Activated CD4-positive, alpha-beta T cell treated with anti-CD3 and anti-CD28 coated beads, Interleukin-2, amount 10 ng/mL, durations not matched to agents 7 days and 5 days (primary cell): Measurements from ENCODE around the gene CCT7. TPM values are rescaled to one million over a fixed set of nuclear protein-coding genes. Genes with fewer than 3 reads are reported as not detected.
"Not testable (repeated sequence)": the region's sequence is repeated elsewhere in the genome, so short reads cannot be mapped to it uniquely, and the experiment has no call there.

Experiments used
- CTCF ChIA-PET: fragments of 350-600 bp; sonication (Branson Sonifier 250); formaldehyde crosslinking; loops from one replicate; lab custom pipeline; 2021; ENCODE audit warnings: antibody characterized with exemption; lab: Charles Lee
- POLR2A ChIA-PET: fragments of 350-600 bp; sonication (Branson Sonifier 250); formaldehyde crosslinking; loops from one replicate; lab custom pipeline; 2021; ENCODE audit warnings: antibody characterized with exemption; lab: Charles Lee
- DNase-seq: peaks from one replicate; pipeline ENCODE4 v3.0.0-alpha.2; 2020
- H3K27ac Mint-ChIP-seq: one replicate; pipeline ENCODE4 v1.8.0; 2021; ENCODE audit warnings: mild to moderate bottlenecking, moderate library complexity, mixed read lengths
- H3K27me3 Mint-ChIP-seq: one replicate; pipeline ENCODE4 v1.8.0; 2021; ENCODE audit warnings: mixed read lengths
- H3K36me3 Mint-ChIP-seq: one replicate; pipeline ENCODE4 v1.8.0; 2021; ENCODE audit warnings: low read depth, mixed read lengths
- H3K4me1 Mint-ChIP-seq: one replicate; pipeline ENCODE4 v1.8.0; 2021; ENCODE audit warnings: mixed read lengths
- H3K4me3 Mint-ChIP-seq: one replicate; pipeline ENCODE4 v1.8.0; 2021; ENCODE audit warnings: mild to moderate bottlenecking, moderate library complexity, mixed read lengths
- H3K9me3 Mint-ChIP-seq: one replicate; pipeline ENCODE4 v1.8.0; 2021; ENCODE audit warnings: mixed read lengths
- total RNA-seq, 2 experiments: library from RNA; stranded (reverse); gene quantifications; one replicate each; pipeline ENCODE4 v1.2.3, GENCODE V29; 2021

Gene CCT7
- total RNA-seq, 2 experiments from 2014 or later, result 281 to 310 TPM

DNA sequence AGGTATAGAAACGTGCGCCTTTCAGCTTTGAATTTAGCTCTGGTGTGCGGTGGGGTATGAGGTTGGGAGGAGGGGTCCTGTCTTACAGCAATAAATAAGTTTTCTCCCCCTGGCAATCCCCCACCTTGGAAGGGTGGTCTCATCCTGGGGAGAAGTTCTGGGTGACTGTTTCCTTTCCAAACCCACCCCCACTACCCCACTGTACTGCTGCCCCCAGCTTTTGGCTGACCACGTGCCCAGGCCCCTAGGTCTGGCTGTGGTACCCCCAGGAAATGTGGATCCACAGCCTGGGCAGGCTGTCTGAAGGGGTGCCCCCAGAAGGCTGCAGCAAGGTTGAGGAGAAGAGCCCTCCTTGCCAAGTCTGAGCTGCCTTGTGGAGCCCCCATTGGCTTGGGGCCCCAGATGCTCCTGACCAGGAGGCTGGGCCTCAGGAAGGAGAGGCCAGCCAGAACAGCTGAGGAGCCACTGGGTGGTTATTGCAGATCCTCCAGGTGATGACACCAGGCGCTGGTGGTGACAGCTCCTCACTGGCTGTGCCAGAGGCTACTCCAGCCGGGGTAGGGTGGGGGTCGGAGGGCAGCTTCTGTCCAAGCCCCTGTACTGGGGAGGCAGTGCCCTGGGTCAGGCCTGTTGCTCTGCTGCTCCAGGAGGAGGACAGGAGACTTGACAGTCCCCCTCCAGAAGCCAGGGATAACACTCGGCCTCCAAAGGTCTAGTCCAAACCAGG is 24.2 kb downstream of the CCT7 start:
- Mint-ChIP-seq H3K27ac (no peak overlapping the region), H3K36me3 (peaks cover 15% of the 10 kb centered on the region), H3K4me3 (no peak overlapping the region), H3K27me3 (no peaks in the 10 kb centered on the region), H3K9me3 (no peaks in the 10 kb centered on the region), H3K4me1 (peaks cover 1% of the 10 kb centered on the region)
- no peak for DNase-seq
- CTCF ChIA-PET, result interaction anchor here (0.6 to 1.9 kb wide), 2 partner anchors 10 to 22 kb away, joined by 4 to 5 read pairs; no protein-coding TSS in a partner anchor
- POLR2A ChIA-PET, result no interaction called here

- H3K27me3 Mint-ChIP-seq, result no peaks in the 10 kb centered on the region
- no peak overlapping the region for H3K4me3 Mint-ChIP-seq
- POLR2A ChIA-PET, result no interaction called here
- H3K36me3 Mint-ChIP-seq, result peaks cover 16% of the 10 kb centered on the region
- H3K9me3 Mint-ChIP-seq, result no peaks in the 10 kb centered on the region
- no peak for DNase-seq
- peak overlapping the region; percentile 51 for H3K27ac Mint-ChIP-seq
- CTCF ChIA-PET, result interaction anchor here (0.6 to 1.9 kb wide), 2 partner anchors 11 to 23 kb away, joined by 4 to 5 read pairs; no protein-coding TSS in a partner anchor
- H3K4me1 Mint-ChIP-seq, result peaks cover 1% of the 10 kb centered on the region
Measured at GRCh38 chr2:73258913-73259215, 24.8 kb downstream of the CCT7 start.

- peaks cover 1% of the 10 kb centered on the region for H3K4me1 Mint-ChIP-seq
- DNase-seq, result no peak
- no peaks in the 10 kb centered on the region for H3K27me3 Mint-ChIP-seq
- H3K27ac Mint-ChIP-seq, result no peak overlapping the region
- ChIA-PET CTCF (interaction anchor here (0.6 kb wide), 1 partner anchor 23 kb away, joined by 4 read pairs; no protein-coding TSS in a partner anchor), POLR2A (no interaction called here)
- no peaks in the 10 kb centered on the region for H3K9me3 Mint-ChIP-seq
- peaks cover 15% of the 10 kb centered on the region for H3K36me3 Mint-ChIP-seq
- no peak overlapping the region for H3K4me3 Mint-ChIP-seq
Measured at GRCh38 chr2:73259276-73259675, 25.2 kb downstream of the CCT7 start.

DNA sequence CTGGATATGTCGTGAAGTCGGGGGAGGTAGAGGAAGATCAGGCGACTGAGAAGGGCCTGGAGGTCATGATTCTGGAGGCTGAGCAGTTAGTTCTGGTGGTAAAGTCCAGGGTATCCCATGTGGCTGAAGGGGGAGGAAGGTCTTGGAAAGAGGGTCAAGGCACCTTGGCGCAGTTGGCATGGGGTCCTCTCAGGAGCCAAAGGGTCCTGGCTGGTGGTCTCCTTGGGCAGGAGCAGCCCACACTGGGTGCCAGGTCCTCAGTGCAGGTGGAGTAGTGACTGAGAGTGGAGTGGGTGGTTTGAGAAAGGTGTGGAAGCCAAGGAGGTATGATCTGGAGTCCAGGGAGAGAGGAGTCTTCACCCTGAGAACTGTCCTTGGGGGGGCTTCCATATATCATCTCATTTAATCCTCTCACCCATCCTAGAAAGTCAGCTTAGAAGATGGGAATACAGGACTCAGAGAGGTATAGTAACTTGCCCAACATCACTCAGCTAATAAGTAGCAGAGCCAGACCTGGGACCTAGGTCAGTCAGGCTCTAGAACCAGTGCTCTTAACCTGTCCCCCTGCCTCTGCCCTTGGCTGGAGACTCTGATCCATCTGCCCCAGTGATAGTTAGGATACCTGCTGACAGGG is 25.7 kb downstream of the CCT7 start:
- H3K27ac Mint-ChIP-seq, result no peak overlapping the region
- peaks cover 11% of the 10 kb centered on the region for H3K36me3 Mint-ChIP-seq
- ChIA-PET CTCF (no interaction called here), POLR2A (no interaction called here)
- no peak overlapping the region for H3K4me3 Mint-ChIP-seq
- H3K9me3 Mint-ChIP-seq, result no peaks in the 10 kb centered on the region
- peaks cover 1% of the 10 kb centered on the region for H3K4me1 Mint-ChIP-seq
- H3K27me3 Mint-ChIP-seq, result no peaks in the 10 kb centered on the region
- DNase-seq, result no peak

DNA sequence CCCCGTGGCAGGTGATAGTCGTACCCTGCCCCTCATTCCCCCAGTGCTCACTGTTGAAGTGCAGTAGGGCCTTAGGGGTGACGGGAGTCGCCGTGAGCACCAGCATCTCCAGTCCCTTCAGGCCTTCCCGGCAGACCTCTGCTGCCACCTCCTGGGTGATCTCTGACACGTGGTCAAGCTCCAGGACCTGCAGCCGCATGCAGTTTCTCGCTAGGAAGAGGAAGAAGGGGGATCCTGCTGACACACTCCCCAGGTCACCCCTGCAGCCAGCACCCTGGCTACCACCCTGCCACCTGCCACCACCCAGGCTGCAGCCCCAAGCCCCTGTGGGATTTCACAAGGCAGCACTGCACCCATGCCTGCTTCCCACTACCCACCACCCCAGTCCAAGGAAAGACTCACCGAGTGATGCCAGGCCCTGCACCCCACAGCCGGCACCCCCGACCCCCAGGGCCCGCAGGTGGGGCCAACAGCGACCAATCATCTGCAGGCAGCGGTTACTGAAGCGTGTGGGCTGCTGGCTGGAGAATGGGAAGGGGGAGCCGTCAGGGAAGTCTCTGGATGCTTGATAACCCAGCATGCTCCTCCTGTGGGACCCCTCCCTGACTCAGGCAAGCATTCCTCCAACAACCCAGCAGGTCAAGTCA is 26.4 kb downstream of the CCT7 start:
- peaks cover 1% of the 10 kb centered on the region for H3K4me1 Mint-ChIP-seq
- DNase-seq, result no peak
- no peak overlapping the region for H3K4me3 Mint-ChIP-seq
- H3K36me3 Mint-ChIP-seq, result peaks cover 9% of the 10 kb centered on the region
- CTCF ChIA-PET, result no interaction called here
- no peaks in the 10 kb centered on the region for H3K27me3 Mint-ChIP-seq
- POLR2A ChIA-PET, result no interaction called here
- no peaks in the 10 kb centered on the region for H3K9me3 Mint-ChIP-seq
- H3K27ac Mint-ChIP-seq, result no peak overlapping the region

DNA sequence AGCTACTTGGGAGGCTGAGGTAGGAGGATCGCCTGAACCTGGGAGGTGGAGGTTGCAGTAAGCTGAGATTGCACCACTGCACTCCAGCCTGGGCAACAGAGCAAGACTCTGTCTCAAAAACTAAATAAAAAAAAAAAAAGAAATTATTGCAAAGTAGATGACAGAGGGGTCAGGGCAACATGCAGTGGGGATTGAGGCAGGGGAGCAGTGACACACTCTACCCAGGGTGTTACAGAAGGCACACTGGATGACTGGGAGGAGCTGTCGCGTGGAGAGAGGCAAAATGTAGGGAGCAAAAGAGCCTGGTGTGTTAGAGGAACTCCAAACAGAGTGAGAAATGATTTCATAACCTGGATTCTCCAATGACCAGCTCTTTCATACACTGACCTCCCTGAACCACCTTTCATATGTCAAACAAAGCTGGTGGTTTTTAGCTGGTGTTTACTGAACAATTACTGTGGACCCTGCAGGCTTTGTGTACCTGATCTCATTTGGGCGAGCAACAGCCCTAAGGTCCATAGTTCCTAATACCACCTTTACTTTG is 28.1 kb downstream of the CCT7 start:
- ChIA-PET CTCF (interaction anchor here (0.6 to 2.0 kb wide), 3 partner anchors 9 to 1159 kb away, joined by 3 to 5 read pairs (median 5); partner anchors contain the start of gene C2orf81), POLR2A (no interaction called here)
- H3K9me3 Mint-ChIP-seq, result no peaks in the 10 kb centered on the region
- peaks cover 6% of the 10 kb centered on the region for H3K4me1 Mint-ChIP-seq
- no peak overlapping the region for H3K27ac Mint-ChIP-seq
- no peaks in the 10 kb centered on the region for H3K27me3 Mint-ChIP-seq
- H3K4me3 Mint-ChIP-seq, result no peak overlapping the region
- no peak for DNase-seq
- H3K36me3 Mint-ChIP-seq, result peaks cover 12% of the 10 kb centered on the region

DNA sequence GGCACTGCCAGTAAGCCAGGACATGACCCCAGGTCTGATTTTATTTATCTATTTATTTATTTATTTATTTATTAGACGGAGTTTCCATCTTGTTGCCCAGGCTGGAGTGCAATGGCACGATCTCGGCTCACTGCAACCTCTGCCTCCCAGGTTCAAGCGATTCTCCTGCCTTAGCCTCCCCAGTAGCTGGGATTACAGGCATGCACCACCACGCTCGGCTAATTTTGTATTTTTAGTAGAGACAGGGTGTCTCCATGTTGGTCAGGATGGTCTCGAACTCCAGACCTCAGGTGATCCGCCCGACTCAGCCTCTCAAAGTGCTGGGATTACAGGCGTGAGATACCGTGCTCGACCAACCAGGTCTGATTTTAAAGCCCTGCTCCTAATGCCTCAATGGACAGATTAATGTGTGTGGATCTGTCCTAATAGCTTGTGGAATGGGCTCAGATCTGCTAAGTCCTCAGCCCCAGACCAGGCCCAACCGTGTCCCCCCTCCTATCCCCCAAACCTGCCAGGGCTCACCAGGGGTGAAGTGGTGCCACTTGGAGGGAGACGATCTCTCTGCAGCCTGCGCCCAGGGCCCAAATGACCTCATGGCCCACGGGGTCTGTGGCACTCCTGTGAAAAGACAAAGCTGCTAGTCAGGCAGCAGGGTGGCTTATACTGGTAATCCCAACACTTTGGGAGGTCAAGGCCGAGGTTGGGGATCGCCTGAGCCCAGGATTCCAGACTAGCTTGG is 28.8 kb downstream of the CCT7 start:
- H3K27me3 Mint-ChIP-seq, H3K4me3 Mint-ChIP-seq, H3K27ac Mint-ChIP-seq, H3K9me3 Mint-ChIP-seq, POLR2A ChIA-PET, H3K4me1 Mint-ChIP-seq, DNase-seq: not testable (repeated sequence)
- peaks cover 14% of the 10 kb centered on the region for H3K36me3 Mint-ChIP-seq
- CTCF ChIA-PET, result interaction anchor here (0.6 to 2.0 kb wide), 5 partner anchors 9 to 1158 kb away, joined by 3 to 6 read pairs (median 5); partner anchors contain the start of gene C2orf81

DNA sequence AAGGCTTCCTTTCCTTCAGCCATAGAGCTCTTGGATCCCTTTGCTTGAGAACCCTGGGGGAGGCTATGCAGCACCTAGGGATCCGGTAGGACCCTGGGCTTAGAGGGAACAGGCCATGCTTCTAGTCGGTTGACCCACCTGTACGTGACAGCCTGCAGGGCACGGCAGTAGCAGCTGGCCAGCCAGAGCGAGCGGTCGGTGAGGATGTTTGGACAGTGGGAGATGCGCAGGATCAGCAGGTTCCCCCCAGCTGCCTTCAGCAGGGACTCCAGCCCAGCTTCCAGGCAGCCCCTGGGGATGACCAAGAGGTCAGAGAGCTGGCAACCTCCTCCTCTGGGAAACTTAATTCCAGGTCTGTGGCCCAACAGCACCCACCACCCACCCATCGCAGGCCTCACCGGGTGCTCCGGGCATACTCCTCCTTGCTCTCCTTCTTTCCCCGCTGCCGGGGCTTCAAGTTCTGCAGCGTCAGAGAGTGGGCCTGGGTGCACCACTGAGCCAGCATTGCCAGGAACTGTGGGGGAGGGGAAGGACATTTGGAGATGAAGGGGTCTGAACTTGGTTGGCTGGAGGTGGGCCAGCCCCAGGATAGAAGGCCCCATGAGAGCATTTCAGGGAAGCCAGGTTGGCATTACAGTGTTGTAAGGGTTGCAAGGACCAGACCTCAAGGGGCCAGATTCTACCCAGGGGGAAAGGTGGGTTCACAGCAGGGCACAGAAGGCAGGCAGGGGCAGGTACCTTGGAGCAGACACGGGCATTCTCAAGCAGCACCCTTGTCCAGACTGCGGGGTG is 29.6 kb downstream of the CCT7 start:
- H3K36me3 Mint-ChIP-seq, result peaks cover 19% of the 10 kb centered on the region
- H3K9me3 Mint-ChIP-seq, result no peaks in the 10 kb centered on the region
- no peak for DNase-seq
- H3K4me1 Mint-ChIP-seq, result peaks cover 16% of the 10 kb centered on the region
- no peak overlapping the region for H3K27ac Mint-ChIP-seq
- H3K27me3 Mint-ChIP-seq, result no peaks in the 10 kb centered on the region
- CTCF ChIA-PET, result interaction anchor here (1.0 to 2.0 kb wide), 3 partner anchors 8 to 19 kb away, joined by 3 to 6 read pairs (median 5); no protein-coding TSS in a partner anchor
- H3K4me3 Mint-ChIP-seq, result no peak overlapping the region
- POLR2A ChIA-PET, result no interaction called here

DNA sequence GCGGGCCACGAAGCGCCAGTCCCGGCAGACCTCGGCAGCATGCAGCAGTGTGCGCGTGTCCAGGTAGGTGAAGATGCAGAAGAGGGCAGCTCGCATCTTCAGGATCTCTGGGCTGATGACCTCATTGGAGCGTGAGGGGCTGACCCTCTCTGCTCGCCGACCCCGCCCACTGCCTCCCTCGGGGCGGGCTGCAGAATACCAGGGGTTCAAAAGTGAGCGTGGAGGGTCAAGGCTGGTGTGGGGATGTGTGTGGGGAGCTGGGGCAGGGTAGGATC is 30.2 kb downstream of the CCT7 start:
- CTCF ChIA-PET, result no interaction called here
- Mint-ChIP-seq H3K27me3 (no peaks in the 10 kb centered on the region), H3K36me3 (peaks cover 15% of the 10 kb centered on the region), H3K9me3 (no peaks in the 10 kb centered on the region), H3K4me1 (peaks cover 15% of the 10 kb centered on the region), H3K27ac (no peak overlapping the region), H3K4me3 (no peak overlapping the region)
- no peak for DNase-seq
- POLR2A ChIA-PET, result no interaction called here

GRCh38 chr2:73264783-73265182 is 30.7 kb downstream of the CCT7 start:
- ChIA-PET CTCF (no interaction called here), POLR2A (no interaction called here)
- Mint-ChIP-seq H3K36me3 (peaks cover 15% of the 10 kb centered on the region), H3K27me3 (no peaks in the 10 kb centered on the region), H3K4me3 (no peak overlapping the region), H3K9me3 (no peaks in the 10 kb centered on the region), H3K4me1 (peaks cover 17% of the 10 kb centered on the region), H3K27ac (no peak overlapping the region)
- DNase-seq, result no peak

GRCh38 chr2:73265298-73266060 is 31.4 kb downstream of the CCT7 start:
- DNase-seq, result no peak
- H3K36me3 Mint-ChIP-seq, result peaks cover 15% of the 10 kb centered on the region
- H3K27me3 Mint-ChIP-seq, result no peaks in the 10 kb centered on the region
- CTCF ChIA-PET, result no interaction called here
- peak overlapping the region; percentile 63 for H3K27ac Mint-ChIP-seq
- no peaks in the 10 kb centered on the region for H3K9me3 Mint-ChIP-seq
- POLR2A ChIA-PET, result no interaction called here
- peaks cover 22% of the 10 kb centered on the region for H3K4me1 Mint-ChIP-seq
- H3K4me3 Mint-ChIP-seq, result no peak overlapping the region
